NOMO-1 treated with dmso at 0.1 percent for 144 hours (cell line): Measurements from ENCODE around the gene ADAD2.
A peak's percentile ranks its signal among the peaks of the same experiment; 100 is the strongest.

Experiments used
- DNase-seq: peaks from one replicate; lab custom pipeline; 2025; ENCODE audit not compliant: unreplicated experiment; lab: John Stamatoyannopoulos, UW

Gene ADAD2

DNA sequence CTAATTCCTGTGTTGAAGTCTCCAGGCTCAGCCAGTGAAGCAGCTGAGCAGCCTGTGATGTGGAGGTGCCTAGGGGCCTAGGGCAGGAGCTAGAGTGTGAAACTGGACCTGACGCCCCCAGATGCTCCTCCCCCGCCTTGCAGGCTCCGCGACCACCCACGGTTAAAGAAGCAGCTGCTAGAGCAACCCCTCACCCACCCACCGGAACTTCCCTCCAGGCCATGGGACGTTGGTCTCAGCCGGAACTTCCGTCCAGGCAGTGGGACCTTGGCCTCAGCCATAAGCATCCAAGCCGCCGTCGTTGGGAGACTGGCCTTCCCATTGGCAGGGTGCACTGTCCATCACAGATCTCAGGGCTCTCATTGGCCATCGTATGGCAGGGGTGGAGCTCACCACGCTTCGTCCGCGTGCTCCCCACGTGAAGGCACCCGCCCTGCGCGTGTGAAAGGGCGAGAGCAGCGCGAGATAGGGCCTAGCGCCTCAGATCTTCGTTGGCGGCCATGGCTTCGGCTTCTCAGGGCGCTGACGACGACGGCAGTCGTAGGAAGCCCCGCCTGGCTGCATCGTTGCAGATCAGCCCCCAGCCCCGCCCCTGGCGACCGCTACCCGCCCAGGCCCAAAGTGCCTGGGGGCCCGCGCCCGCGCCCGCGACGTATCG, at the start of gene ADAD2:
Gene ADAD2 (plus strand): TSS at position 427 of the 658 bp plus-strand sequence. CDS start 74 bp downstream, at position 501.
- no peak for DNase-seq

DNA sequence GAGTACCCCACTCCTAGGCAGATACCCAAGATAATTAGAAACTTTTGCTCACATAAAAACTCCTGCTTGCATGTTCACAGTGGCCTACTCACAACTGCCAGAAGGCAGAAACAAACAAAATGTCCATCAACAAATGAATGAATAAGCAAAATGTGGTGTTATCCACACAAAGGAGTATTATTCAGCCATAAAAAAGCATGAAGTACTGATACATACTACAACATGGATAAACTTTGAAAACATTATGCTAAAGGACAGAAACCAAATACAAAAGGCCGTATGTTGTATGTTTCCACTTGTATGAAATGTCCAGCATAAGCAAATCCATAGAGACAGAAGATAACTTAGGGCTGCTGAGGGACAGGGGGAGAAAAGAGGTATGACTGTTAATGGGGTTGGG, 47.9 kb upstream of the ADAD2 start:
- no peak for DNase-seq

DNA sequence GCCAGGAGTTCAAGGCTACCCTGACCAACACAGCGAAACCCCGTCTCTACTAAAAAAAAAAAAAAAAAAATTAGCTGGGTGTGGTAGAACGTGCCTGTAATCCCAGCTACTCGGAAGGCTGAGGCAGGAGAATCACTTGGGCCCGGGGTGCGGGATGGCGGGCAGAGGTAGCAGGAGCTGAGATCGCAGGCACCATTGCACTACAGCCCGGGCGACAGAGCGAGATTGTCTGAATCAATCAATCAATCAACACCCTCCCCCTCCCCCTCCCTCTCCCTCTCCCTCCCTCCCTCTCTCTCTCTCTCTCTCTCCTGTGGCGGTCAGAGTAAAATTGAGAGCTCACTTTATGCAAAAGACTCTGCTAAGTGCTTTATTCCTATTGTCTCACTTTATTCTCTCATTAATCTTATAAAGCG, 47.2 kb upstream of the ADAD2 start:
- DNase-seq = no peak

GRCh38 chr16:84144209-84144858, 46.6 kb upstream of the ADAD2 start:
- DNase-seq = peak; percentile 13

DNA sequence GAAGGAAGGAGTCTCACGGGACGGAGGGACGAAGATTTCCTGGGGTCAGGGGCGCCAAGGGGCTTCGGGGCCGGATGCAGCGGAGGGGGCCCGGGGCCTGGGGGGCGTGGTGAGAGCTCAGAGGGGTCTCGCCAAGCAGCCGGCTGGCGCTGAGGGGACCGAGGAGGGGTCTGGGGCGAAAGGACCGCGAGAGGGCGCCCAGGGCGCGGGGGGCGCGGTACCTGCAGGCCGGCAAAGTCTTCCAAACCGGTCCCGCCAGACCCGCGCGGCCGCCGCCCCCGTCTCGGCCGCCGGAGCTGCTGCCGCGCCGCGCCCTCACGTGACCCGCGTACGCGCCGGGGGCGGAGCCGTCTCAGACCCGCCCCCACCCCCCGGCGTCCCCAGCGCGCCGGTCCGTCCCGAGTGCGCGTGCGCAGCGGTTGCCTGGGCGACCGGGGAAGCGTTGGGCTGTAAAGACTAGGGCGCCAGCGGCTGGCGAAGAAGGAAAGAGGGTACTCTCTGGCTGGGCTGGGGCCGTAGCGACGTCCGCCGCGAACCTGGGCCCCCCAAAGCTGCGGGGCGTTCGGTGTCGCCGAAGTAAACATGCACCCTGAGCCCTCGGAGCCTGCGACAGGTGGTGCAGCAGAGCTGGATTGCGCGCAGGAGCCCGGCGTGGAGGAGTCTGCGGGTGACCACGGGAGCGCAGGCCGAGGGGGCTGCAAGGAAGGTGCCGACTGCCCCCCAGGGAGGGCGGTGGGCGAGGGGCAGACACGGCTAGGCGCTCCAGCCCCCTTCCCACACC, 45.9 kb upstream of the ADAD2 start, which contains the start of the genes DNAAF1 and HSDL1:
Gene DNAAF1 (plus strand): TSS at position 450 of the 781 bp plus-strand sequence. CDS start 133 bp downstream, at position 583.
Gene HSDL1 (minus strand): TSS at position 319 of the 781 bp plus-strand sequence. CDS start 13,856 bp downstream, outside the sequence.
- peak; percentile 50 for DNase-seq

DNA sequence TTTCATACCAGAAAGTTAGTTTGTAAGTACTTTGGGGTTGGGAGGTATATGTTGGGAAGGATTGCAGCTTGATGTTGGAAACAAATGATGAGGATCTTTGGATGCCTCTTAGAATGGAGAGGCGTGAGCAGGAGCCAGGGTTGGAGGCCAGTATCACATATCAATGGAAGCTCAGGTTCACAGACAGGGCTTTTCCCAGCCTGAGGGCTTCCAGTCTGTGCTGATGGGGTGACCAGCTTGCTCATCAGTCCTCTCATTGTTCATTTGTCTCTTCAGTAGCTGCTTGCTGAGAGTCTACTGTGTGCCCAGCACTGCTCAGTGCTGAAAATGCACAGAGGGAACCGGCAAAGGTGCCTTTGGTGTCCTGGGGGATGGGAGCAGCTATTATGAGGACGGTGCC, 40.0 kb upstream of the ADAD2 start:
- DNase-seq = no peak

GRCh38 chr16:84153660-84154214, 37.2 kb upstream of the ADAD2 start:
- DNase-seq = no peak

- DNase-seq = no peak
Measured at GRCh38 chr16:84155226-84155625, 35.7 kb upstream of the ADAD2 start.

- no peak for DNase-seq
Measured at GRCh38 chr16:84155771-84156170, 35.2 kb upstream of the ADAD2 start.

DNA sequence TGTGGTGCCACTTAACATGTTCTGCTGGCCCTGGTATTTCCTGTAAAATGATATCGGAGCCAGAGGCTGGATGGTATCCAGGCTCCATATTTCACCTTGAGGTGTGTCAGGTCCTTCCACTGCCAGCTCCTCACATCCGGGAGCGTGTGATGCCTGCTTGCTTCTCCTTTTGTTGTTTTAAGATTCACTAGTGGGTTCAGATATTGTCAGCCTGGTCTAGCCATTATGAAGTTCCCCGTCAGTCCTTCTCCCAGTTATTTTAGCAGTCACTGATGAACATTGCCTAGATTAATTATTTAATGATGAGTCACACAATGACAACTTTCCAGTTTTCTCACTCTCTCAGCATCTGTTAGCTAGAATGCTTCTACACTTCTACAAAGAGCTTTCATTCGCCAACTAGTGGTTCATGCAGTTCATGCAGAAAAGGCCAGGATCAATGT, 34.6 kb upstream of the ADAD2 start:
- no peak for DNase-seq

- DNase-seq = no peak
Measured at GRCh38 chr16:84159007-84159406, 31.9 kb upstream of the ADAD2 start.

DNA sequence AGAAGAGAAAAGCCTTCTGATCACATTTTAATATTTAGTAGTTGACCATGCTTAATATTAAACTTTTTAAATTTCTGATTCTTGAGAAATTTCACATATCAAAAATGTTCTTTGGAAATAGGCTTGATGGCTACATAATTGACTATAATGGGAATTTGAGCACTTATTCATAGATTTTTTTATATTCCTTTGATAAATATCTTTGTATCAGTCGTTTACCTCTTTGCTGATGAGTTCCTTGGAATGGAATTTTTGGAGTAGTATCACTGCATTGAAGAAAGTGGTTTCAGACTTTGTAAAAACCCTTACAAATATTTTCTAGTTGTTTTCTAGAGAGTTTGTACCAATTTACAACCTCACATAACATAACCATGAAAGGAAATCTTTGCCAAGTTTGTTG, 31.2 kb upstream of the ADAD2 start:
- no peak for DNase-seq

DNA sequence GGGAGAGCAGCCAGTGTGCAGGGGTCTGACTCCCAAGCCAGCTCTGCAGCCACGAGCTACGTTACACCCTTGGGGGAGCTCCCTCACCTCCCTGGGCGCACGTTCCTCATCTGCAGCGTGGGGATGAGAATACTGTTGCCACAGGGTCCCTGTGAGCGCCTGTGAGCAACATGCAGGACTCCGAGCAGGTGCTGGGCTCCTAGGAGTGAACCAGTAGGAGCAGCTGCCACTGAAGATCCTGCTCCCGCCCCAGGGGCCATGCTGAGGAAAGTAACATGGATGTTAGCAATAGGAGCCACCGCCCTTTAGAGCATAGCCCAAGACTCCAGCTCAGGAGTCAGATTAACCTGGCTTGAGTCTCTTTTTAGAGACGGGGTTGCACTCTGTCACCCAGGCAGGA, 29.9 kb upstream of the ADAD2 start:
- no peak for DNase-seq

- no peak for DNase-seq
Measured at GRCh38 chr16:84161801-84162200, 29.2 kb upstream of the ADAD2 start.

GRCh38 chr16:84165746-84166145, 25.2 kb upstream of the ADAD2 start:
- no peak for DNase-seq

DNA sequence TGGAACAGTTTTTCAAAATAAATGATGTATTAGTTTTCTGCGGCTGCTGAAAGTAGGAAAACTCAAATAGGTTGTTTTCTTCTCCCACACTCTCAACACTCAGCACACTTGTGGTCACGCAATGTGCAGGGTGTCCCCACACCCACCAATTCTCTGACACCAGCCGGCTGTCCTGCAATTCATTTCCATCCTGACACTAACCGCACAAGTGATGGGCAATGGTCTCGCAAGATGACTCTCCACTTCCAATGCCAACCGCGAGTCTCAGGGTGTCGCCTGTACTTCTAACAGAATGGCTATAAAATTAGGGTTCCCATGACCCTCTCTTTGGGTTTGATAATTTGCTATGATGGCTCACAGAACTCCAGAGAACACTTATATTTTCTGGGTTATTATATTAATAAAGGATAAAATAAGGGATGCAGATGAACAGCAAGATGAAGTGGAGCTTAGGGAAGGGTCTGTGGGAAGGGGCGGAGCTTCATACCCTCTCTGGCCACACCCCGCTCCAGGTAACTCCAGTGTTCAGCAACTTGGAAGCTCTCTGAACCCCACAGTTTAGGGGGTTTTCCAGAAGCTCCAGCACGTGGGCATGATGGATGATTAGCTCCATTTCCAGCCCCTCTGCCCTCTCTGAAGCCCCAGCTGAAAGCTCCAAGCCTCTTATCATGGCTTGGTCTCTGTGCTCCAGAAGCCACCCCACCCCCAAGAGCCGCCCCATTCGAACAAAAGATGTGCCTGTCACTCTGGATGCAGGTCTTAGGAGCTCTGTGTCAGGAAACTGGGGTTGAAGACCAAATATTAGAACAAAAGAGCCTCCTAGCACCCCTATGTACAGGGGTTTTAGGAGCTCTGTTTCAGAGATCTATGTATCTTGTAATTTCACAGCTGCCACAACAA, 23.9 kb upstream of the ADAD2 start:
- DNase-seq = no peak

GRCh38 chr16:84169765-84170310, 21.1 kb upstream of the ADAD2 start:
- no peak for DNase-seq

DNA sequence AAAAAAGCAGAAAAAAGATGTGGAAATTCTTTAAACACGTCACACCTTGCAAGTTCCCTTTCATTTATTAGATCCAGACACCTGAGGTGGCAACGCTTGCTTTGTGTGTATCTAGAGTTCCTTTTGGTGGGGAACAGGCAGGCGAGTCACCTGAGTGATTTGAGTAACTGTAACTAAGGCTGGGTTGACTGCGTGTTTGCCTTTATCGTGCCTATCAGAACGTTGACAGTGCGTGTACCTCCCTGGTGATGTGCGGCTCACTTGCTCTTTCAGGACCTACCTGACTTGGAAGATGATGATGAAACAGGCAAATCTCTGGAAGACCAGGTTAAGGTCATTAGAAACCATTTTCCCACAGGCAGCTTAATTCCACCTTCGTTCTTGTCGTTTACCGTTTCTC, 16.6 kb upstream of the ADAD2 start:
- no peak for DNase-seq

DNA sequence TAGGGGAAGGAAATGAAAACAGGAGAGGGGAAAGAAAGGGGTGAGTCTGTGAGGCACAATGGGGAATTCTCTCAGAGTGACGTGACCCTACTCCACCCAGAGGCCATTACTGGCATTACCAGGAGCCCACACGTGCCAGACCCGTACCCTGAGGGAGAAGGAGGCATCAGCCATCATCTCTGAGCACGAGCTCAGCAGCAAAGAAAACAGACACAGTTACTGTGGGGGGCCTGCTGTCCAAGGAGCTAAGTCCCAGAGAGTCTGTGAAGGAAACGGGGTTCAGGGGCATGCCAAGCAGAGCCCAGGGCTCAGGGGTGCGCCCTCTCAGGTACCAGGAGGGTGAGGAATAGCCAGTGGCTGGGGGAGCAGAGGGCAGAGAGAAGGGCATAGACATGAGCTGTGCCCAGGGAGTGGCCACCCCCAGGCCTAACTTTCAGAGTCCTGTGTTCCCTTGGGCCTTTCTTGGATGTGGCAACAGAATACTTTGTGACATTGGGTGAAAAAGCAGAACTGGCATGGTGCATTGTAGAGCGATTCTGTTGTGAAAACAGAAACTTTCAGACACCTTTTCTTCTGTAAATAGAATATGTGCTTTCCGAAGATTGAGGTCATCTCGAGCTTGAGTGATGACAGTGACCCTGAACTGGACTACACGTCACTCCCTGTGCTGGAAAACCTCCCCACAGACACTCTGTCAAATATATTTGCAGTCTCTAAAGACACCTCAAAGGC, 15.4 kb upstream of the ADAD2 start:
- DNase-seq = peak; percentile 63
